Neuronal stem cell (in vitro differentiated cells): ENCODE results near the gene ACE2. TPM values are rescaled to one million over a fixed set of nuclear protein-coding genes. Genes with fewer than 3 reads are reported as not detected.
"Not testable (repeated sequence)": the region's sequence is repeated elsewhere in the genome, so short reads cannot be mapped to it uniquely, and the experiment has no call there.

ENCODE experiments used
- DNase-seq: peaks from one replicate; pipeline ENCODE4 v3.0.0-alpha.2; 2013; ENCODE audit warnings: low spot score
- H2AFZ ChIP-seq: one replicate; pipeline ENCODE4 v1.6.1; 2013; ENCODE audit warnings: mild to moderate bottlenecking, low read length, inconsistent platforms
- H2AK5ac ChIP-seq: 2 replicates; pipeline ENCODE4 v1.6.1; 2013; ENCODE audit warnings: low read depth, mild to moderate bottlenecking, inconsistent platforms, low read length, moderate library complexity, mixed read lengths
- H2BK120ac ChIP-seq: 2 replicates; pipeline ENCODE4 v1.6.1; 2013; ENCODE audit warnings: low read depth, mild to moderate bottlenecking, inconsistent platforms, low read length, moderate library complexity, mixed read lengths
- H2BK12ac ChIP-seq: one replicate; pipeline ENCODE4 v1.6.1; 2013; ENCODE audit warnings: low read length, inconsistent platforms
- H2BK15ac ChIP-seq: 2 replicates; pipeline ENCODE4 v1.6.1; 2013; ENCODE audit warnings: mild to moderate bottlenecking, low read length, inconsistent platforms, mixed read lengths
- H2BK5ac ChIP-seq: one replicate; pipeline ENCODE4 v1.6.1; 2013; ENCODE audit warnings: inconsistent platforms, mild to moderate bottlenecking, low read length, moderate library complexity
- H3K14ac ChIP-seq: one replicate; pipeline ENCODE4 v1.6.1; 2013; ENCODE audit warnings: low read length, inconsistent platforms
- H3K18ac ChIP-seq: 2 replicates; pipeline ENCODE4 v1.6.1; 2013; ENCODE audit warnings: low read length, inconsistent platforms
- H3K23ac ChIP-seq: 2 replicates; pipeline ENCODE4 v1.6.1; 2013; ENCODE audit warnings: low read depth, mild to moderate bottlenecking, mixed read lengths, low read length, inconsistent platforms; ENCODE audit not compliant: poor library complexity
- H3K27ac ChIP-seq: replicated peaks from 3 replicates; pipeline ENCODE4 v1.5.1; 2013; ENCODE audit warnings: low read length, inconsistent platforms
- H3K27me3 ChIP-seq, 3 experiments: 2 replicates each; pipeline ENCODE4 v1.6.1; 2013; ENCODE audit warnings: low read length in 3 of 3, mild to moderate bottlenecking in 2 of 3, inconsistent platforms in 1 of 3, low read depth in 1 of 3, mixed read lengths in 1 of 3, moderate library complexity in 1 of 3; ENCODE audit not compliant: control insufficient read depth in 3 of 3, insufficient read depth in 3 of 3
- H3K36me3 ChIP-seq, 2 donors: replicated peaks in 1 of 2; 2 replicates each; pipeline ENCODE4 v1.6.1; 2013; ENCODE audit warnings: low read length in 2 of 2; ENCODE audit not compliant: control insufficient read depth in 2 of 2, insufficient read depth in 2 of 2
- H3K4ac ChIP-seq: 2 replicates; pipeline ENCODE4 v1.6.1; 2013; ENCODE audit warnings: inconsistent platforms, mild to moderate bottlenecking, low read length, moderate library complexity
- H3K4me1 ChIP-seq, 2 donors: 1 replicate in 1 of 2; 2 replicates in 1 of 2; pipeline ENCODE4 v1.6.1; 2013; ENCODE audit warnings: low read length in 2 of 2, low read depth in 1 of 2; ENCODE audit not compliant: control insufficient read depth in 2 of 2, insufficient read depth in 1 of 2
- H3K4me2 ChIP-seq: one replicate; pipeline ENCODE4 v1.6.1; 2013; ENCODE audit warnings: mild to moderate bottlenecking, low read length, inconsistent platforms; ENCODE audit not compliant: insufficient read depth, poor library complexity, severe bottlenecking
- H3K4me3 ChIP-seq, 2 donors: 2 replicates each; pipeline ENCODE4 v1.5.1; 2013; ENCODE audit warnings: low read length in 2 of 2, mild to moderate bottlenecking in 2 of 2, inconsistent platforms in 1 of 2, moderate library complexity in 1 of 2
- H3K79me1 ChIP-seq: one replicate; pipeline ENCODE4 v1.6.1; 2013; ENCODE audit warnings: low read depth, mild to moderate bottlenecking, inconsistent platforms, low read length, moderate library complexity
- H3K9ac ChIP-seq: one replicate; pipeline ENCODE4 v1.6.1; 2013; ENCODE audit warnings: mild to moderate bottlenecking, low read depth, low read length, inconsistent platforms; ENCODE audit not compliant: poor library complexity
- H3K9me3 ChIP-seq, 2 donors: replicated peaks in 1 of 2; 2 replicates each; pipeline versions ENCODE3 to v1.6.1; 2013; ENCODE audit warnings: low read length in 2 of 2, mild to moderate bottlenecking in 2 of 2, inconsistent platforms in 1 of 2, low read depth in 1 of 2, mixed read lengths in 1 of 2, moderate library complexity in 1 of 2; ENCODE audit not compliant: control insufficient read depth in 2 of 2, insufficient read depth in 1 of 2
- H4K8ac ChIP-seq: one replicate; pipeline ENCODE4 v1.6.1; 2013; ENCODE audit warnings: low read depth, mild to moderate bottlenecking, inconsistent platforms, low read length, moderate library complexity
- H4K91ac ChIP-seq: one replicate; pipeline ENCODE4 v1.6.1; 2013; ENCODE audit warnings: low read length, low read depth, mild to moderate bottlenecking, inconsistent platforms; ENCODE audit not compliant: poor library complexity
- WGBS, 2 donors: extraction: QIAGEN DNeasy Blood & Tissue Kit; methylation state at CpG; one replicate each; pipeline ENCODE4 v1.1.7; 2013; ENCODE audit warnings: missing lambda C conversion rate in 2 of 2, mixed read lengths in 1 of 2; ENCODE audit not compliant: insufficient read length in 2 of 2, insufficient replicate concordance in 1 of 2; ENCODE audit errors: extremely low coverage in 2 of 2; 5-methylcytosine and 5-hydroxymethylcytosine counted together
- polyA plus RNA-seq, 2 experiments: library from polyadenylated mRNA; stranded (reverse); fragments of 200-250 nt; gene quantifications; one replicate each; pipeline ENCODE4 v1.2.3, GENCODE V29; 2013

ACE2 gene
- not detected for polyA plus RNA-seq (2013, experiment 1 of 2)
- polyA plus RNA-seq (2013, experiment 2 of 2): not detected

- no peak within 1 kb of the TSS for H2BK12ac ChIP-seq
- no peaks in the 10 kb centered on the region for H3K36me3 ChIP-seq
- no peak for DNase-seq
- H4K91ac ChIP-seq: no peak within 1 kb of the TSS
- H4K8ac ChIP-seq: no peak within 1 kb of the TSS
- H3K4me1 ChIP-seq: no peaks in the 10 kb centered on the region
- H3K9me3 ChIP-seq: no peaks in the 10 kb centered on the region
- H3K23ac ChIP-seq: no peak within 1 kb of the TSS
- no peak within 1 kb of the TSS for H3K4me2 ChIP-seq
- H2BK15ac ChIP-seq: no peak within 1 kb of the TSS
- no CpG with 5 or more reads among the region's 4 CpGs for WGBS, 2 donors
- H3K14ac ChIP-seq: no peak within 1 kb of the TSS
- no peak within 1 kb of the TSS for H2AK5ac ChIP-seq
- H3K4me3 ChIP-seq: no peak within 1 kb of the TSS
- no peak within 1 kb of the TSS for H2BK120ac ChIP-seq
- no peak within 1 kb of the TSS for H2BK5ac ChIP-seq
- no peak within 1 kb of the TSS for H3K27ac ChIP-seq
- H3K18ac ChIP-seq: no peak within 1 kb of the TSS
- H3K27me3 ChIP-seq: peaks cover 0 to 6% (median 0%) of the 10 kb centered on the region in 3 experiments
- no peak within 1 kb of the TSS for H3K4ac ChIP-seq
- no peak within 1 kb of the TSS for H2AFZ ChIP-seq
- H3K9ac ChIP-seq: no peak within 1 kb of the TSS
- H3K79me1 ChIP-seq: no peaks in the 10 kb centered on the region
Measured at GRCh38 chrX:15600745-15601144, at the start of gene ACE2. Gene ACE2, minus strand, starts transcription at chrX:15600960. Its CDS starts 49 bp downstream, at chrX:15600911.

DNA sequence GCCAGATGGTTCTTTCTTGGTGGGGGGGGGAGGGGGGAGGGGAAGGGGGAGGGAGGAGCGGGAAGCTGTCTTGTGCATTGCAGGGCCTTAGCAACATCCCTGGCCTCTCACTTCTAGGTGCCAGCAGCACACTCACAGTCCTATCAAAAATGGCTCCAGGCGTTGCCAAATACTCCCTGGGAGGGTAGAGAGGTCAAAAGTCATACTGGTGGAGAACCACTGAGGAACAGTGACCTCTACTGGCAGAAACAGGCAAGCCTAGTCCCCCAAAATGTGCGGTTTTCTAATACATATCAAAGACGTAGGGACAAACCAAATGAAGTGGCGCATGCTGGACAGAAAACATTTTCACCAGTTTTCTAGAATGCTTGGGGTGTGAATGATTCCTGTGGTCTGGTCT, 46.8 kb upstream of the ACE2 start:
- not testable (repeated sequence) for H3K27me3 ChIP-seq, H2AK5ac ChIP-seq, H3K36me3 ChIP-seq, H3K4ac ChIP-seq, H3K4me2 ChIP-seq, H3K79me1 ChIP-seq, H3K9ac ChIP-seq, H3K18ac ChIP-seq, H4K8ac ChIP-seq, H2BK120ac ChIP-seq, H4K91ac ChIP-seq, H3K27ac ChIP-seq, H3K14ac ChIP-seq, H3K4me1 ChIP-seq, H2BK12ac ChIP-seq, H3K4me3 ChIP-seq, DNase-seq, H2BK5ac ChIP-seq, H2BK15ac ChIP-seq, H3K9me3 ChIP-seq, H3K23ac ChIP-seq, H2AFZ ChIP-seq
- no CpG with 5 or more reads among the region's 5 CpGs for WGBS, 2 donors

- Histone ChIP-seq H3K9me3 (no peaks in the 10 kb centered on the region), H2BK15ac (no peak overlapping the region), H2BK12ac (no peak overlapping the region), H3K4me1 (no peaks in the 10 kb centered on the region), H3K4me2 (no peak overlapping the region), H3K79me1 (no peaks in the 10 kb centered on the region), H2BK120ac (no peak overlapping the region), H2BK5ac (no peak overlapping the region), H3K4ac (no peak overlapping the region), H3K27ac (no peak overlapping the region), H4K8ac (no peak overlapping the region), H3K18ac (no peak overlapping the region), H3K4me3 (no peak overlapping the region), H2AK5ac (peak overlapping the region; percentile 28), H3K27me3 (peaks cover 0 to under 1% (median 0%) of the 10 kb centered on the region in 3 experiments), H3K36me3 (no peaks in the 10 kb centered on the region), H3K14ac (no peak overlapping the region), H3K9ac (no peak overlapping the region), H3K23ac (no peak overlapping the region), H4K91ac (no peak overlapping the region), H2AFZ (no peak overlapping the region)
- no CpG with 5 or more reads among the region's 27 CpGs for WGBS, 2 donors
- DNase-seq: no peak
Measured at GRCh38 chrX:15646543-15646942, 45.8 kb upstream of the ACE2 start.

DNA sequence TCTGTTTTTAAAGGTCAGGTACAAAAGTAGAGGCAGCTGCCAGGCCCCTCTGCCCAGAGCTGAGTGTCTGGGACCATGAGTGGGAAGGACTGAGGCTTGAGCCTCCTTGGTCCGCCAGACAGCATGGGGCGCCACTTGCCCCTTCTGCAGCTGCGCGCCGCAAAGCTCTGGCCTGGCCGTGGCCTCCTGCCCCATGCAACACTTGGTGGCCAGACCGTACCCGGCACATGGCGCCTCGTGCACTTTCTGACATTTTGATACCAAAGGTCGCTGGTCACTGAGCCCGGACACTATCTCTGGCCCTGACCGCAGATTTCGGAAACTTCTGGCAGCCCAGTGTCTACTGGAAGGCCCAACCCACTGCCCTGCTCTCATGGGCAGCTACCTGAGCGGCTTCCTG, 45.3 kb upstream of the ACE2 start:
- Histone ChIP-seq H3K27me3 (no peaks in the 10 kb centered on the region), H3K27ac (no peak overlapping the region), H3K18ac (no peak overlapping the region), H3K36me3 (no peaks in the 10 kb centered on the region), H2BK12ac (no peak overlapping the region), H3K4ac (no peak overlapping the region), H3K79me1 (no peaks in the 10 kb centered on the region), H3K9ac (no peak overlapping the region), H2AFZ (no peak overlapping the region), H4K91ac (no peak overlapping the region), H3K14ac (no peak overlapping the region), H2AK5ac (no peak overlapping the region), H2BK15ac (no peak overlapping the region), H3K4me1 (no peaks in the 10 kb centered on the region), H2BK5ac (no peak overlapping the region), H2BK120ac (no peak overlapping the region), H3K9me3 (no peaks in the 10 kb centered on the region), H3K4me2 (no peak overlapping the region), H4K8ac (no peak overlapping the region), H3K4me3 (no peak overlapping the region), H3K23ac (no peak overlapping the region)
- WGBS, 2 donors: no CpG with 5 or more reads among the region's 15 CpGs
- DNase-seq: no peak
